Small intestine (tissue), 7 donors: ENCODE results near the gene HOXC5. TPM values are rescaled to one million over a fixed set of nuclear protein-coding genes. Genes with fewer than 3 reads are reported as not detected.

Experiments used
- DNase-seq, 2 donors: peaks; one replicate each; pipeline versions ENCODE4 v3.0.0 to v3.0.0-alpha.2; 2013
- FAIRE-seq: peaks from 2 replicates; lab custom pipeline; 2012; peaks lifted over from hg19 to GRCh38; lab: Jason Lieb, UNC
- H3K27ac ChIP-seq, 3 donors: one replicate each; pipeline ENCODE4 v1.5.1; 2013; ENCODE audit warnings: low read length in 2 of 3, mild to moderate bottlenecking in 2 of 3, control low read depth in 1 of 3, inconsistent platforms in 1 of 3, low read depth in 1 of 3, moderate library complexity in 1 of 3
- H3K27me3 ChIP-seq, 3 donors: one replicate each; pipeline ENCODE4 v1.6.1; 2013; ENCODE audit warnings: low read length in 3 of 3, inconsistent platforms in 1 of 3; ENCODE audit not compliant: control insufficient read depth in 3 of 3, insufficient read depth in 3 of 3
- H3K36me3 ChIP-seq, 3 donors: one replicate each; pipeline ENCODE4 v1.6.1; 2013; ENCODE audit warnings: low read length in 3 of 3, inconsistent platforms in 1 of 3, low read depth in 1 of 3, mild to moderate bottlenecking in 1 of 3, moderate library complexity in 1 of 3; ENCODE audit not compliant: control insufficient read depth in 3 of 3, insufficient read depth in 2 of 3
- H3K4me1 ChIP-seq, 3 donors: one replicate each; pipeline ENCODE4 v1.6.1; 2013; ENCODE audit warnings: low read length in 2 of 3, inconsistent platforms in 1 of 3, low read depth in 1 of 3, mild to moderate bottlenecking in 1 of 3, moderate library complexity in 1 of 3; ENCODE audit not compliant: control insufficient read depth in 3 of 3, insufficient read depth in 2 of 3
- H3K4me3 ChIP-seq, 3 donors: one replicate each; pipeline ENCODE4 v1.5.1; 2013; ENCODE audit warnings: low read length in 3 of 3, control low read depth in 1 of 3, inconsistent platforms in 1 of 3, low read depth in 1 of 3, mild to moderate bottlenecking in 1 of 3, moderate library complexity in 1 of 3
- H3K9me3 ChIP-seq, 2 donors: one replicate each; pipeline ENCODE4 v1.6.1; 2013; ENCODE audit warnings: low read depth in 1 of 2, low read length in 1 of 2; ENCODE audit not compliant: control insufficient read depth in 2 of 2, insufficient read depth in 1 of 2
- WGBS, 3 donors: extraction: QIAGEN DNeasy Blood & Tissue Kit; methylation state at CpG; one replicate each; pipeline ENCODE4 v1.1.7; 2013; 5-methylcytosine and 5-hydroxymethylcytosine counted together
- polyA plus RNA-seq, 4 donors: library from polyadenylated mRNA; stranded (reverse) in 3 of 4; unstranded in 1 of 4; fragments of 200-250 nt in 3 of 4; fragments of 120-200 nt in 1 of 4; gene quantifications; one replicate each; pipeline versions ENCODE4 v1.2.1 to v1.2.3, GENCODE V29; 2013
- donor health status: healthy with polysubstance abuse.
- donor health status: control.
- donor health status: control.
- donor health status: Bipolar disorder and iron deficiency.
- donor health status: healthy.

The HOXC5 gene
- polyA plus RNA-seq, 4 donors: 0.63 to 0.65 TPM; not detected in 2

DNA sequence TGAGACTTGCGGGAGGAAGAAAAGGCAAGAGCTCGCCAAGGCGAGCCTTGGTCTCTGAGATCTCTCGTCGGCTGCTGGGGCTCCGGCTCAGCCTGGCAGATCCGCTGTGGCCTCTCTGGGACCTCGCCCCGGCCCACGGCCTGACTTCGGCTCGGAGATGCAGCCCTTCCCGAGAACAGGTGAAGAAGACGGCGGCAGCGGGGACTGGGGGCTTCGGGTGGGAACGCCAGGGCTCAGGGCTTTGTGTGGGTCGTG, 38.9 kb upstream of the HOXC5 start:
- no peaks in the 10 kb centered on the region for H3K36me3 ChIP-seq
- FAIRE-seq (no peak), DNase-seq (peak in 1 of 2 donors; percentile 37)
- no peak overlapping the region for H3K27ac ChIP-seq
- H3K4me1 ChIP-seq: peaks cover 4 to 29% (median 4%) of the 10 kb centered on the region in 3 donors
- 3 to 7% (median 3%) methylated on average over 19 of the region's 19 CpGs for WGBS, 3 donors
- peaks cover 0 to 3% of the 10 kb centered on the region in 2 donors for H3K9me3 ChIP-seq
- no peak overlapping the region for H3K4me3 ChIP-seq
- H3K27me3 ChIP-seq: peaks cover 7 to 100% (median 75%) of the 10 kb centered on the region in 3 donors

GRCh38 chr12:53994264-53995001, 38.4 kb upstream of the HOXC5 start:
- H3K4me1 ChIP-seq: peaks cover 4 to 25% (median 4%) of the 10 kb centered on the region in 3 donors
- FAIRE-seq: no peak
- peak; percentile 37 to 58 for DNase-seq
- peaks cover 7 to 100% (median 75%) of the 10 kb centered on the region in 3 donors for H3K27me3 ChIP-seq
- peaks cover 0 to 3% of the 10 kb centered on the region in 2 donors for H3K9me3 ChIP-seq
- H3K27ac ChIP-seq: no peak overlapping the region
- 3 to 5% (median 3%) methylated on average over 52 to 60 of the region's 60 CpGs for WGBS, 3 donors
- H3K4me3 ChIP-seq: no peak overlapping the region
- H3K36me3 ChIP-seq: no peaks in the 10 kb centered on the region

DNA sequence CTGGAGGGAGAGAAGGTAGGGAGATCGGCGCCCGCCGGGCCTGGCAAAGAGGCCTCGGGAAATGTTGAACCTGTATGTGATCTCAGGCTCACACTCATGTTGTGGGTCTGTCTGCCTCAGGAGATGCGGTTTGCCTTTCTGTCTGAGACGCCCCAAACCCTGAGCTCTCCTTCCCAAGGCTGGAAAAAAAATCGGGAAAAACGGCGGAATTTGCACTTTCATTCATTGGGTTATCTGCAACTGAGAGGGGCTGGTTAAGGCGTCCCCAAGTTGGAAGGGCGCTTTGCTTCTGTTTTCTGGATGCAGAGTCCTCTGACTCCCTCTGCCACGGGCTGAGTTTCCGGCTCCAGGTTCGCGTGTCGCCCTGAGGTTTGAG, 37.9 kb upstream of the HOXC5 start:
- Histone ChIP-seq H3K36me3 (no peaks in the 10 kb centered on the region), H3K4me1 (peaks cover 4 to 28% (median 4%) of the 10 kb centered on the region in 3 donors), H3K27me3 (peaks cover 7 to 100% (median 76%) of the 10 kb centered on the region in 3 donors), H3K9me3 (peaks cover 0 to 3% of the 10 kb centered on the region in 2 donors), H3K27ac (no peak overlapping the region), H3K4me3 (peak overlapping the region in 1 of 3 donors; percentile 64)
- FAIRE-seq (no peak), DNase-seq (no peak)
- WGBS, 3 donors: 4 to 8% (median 4%) methylated on average over 17 of the region's 17 CpGs

GRCh38 chr12:53995378-53996239, 37.2 kb upstream of the HOXC5 start:
- H3K27ac ChIP-seq: no peak overlapping the region

DNA sequence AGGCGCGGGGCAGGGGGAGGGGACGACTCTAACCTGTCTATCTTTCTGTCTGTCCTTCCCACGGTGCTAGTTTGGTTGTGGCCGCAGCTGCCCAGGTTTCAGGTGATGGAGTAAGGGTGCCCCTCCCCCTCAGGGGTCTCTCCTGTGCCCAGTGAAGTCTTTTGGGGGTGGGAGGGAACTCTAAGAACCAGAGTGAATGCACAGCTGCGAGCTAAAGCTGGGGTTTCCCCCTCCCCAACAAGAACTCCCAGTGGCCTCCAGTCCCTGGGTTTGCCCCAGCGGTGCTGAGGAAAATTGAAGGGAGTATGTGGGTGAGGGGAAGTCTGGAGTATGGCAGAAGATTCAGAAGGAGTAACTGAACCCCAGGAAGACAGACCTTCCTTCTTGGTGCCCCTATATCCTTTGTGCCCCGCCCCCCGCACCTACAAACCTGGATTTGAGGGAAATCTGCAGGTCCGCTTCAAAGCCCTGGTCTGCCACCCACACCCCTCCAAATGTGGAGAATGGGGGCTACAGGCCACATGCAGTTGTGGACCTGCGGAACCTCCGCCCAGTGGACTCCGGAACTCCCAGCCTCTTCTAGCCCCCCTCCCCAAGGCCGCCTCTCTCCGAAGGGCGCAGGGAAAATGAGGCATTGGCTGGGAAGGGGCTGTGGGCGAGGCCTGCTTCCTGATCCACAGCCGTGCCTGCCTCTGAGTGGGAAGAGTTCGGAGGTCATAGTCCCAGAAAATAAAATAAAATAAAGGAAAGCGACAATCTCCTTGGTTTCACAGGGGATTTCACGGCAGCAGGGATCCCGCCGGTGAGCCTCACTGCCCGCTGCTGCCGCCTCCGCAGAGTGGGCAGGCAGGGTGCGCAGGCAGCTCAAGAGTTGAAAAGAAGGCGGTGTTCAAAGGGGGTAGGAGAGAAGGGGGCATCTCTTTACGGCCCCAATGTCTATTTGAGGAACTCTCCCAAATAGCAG, 36.3 kb upstream of the HOXC5 start:
- Histone ChIP-seq H3K27ac (no peak overlapping the region), H3K4me3 (peak overlapping the region in 2 of 3 donors; percentile 17 to 64), H3K27me3 (peaks cover 7 to 100% (median 78%) of the 10 kb centered on the region in 3 donors), H3K9me3 (peaks cover 0 to 3% of the 10 kb centered on the region in 2 donors), H3K36me3 (no peaks in the 10 kb centered on the region), H3K4me1 (peaks cover 4 to 31% (median 4%) of the 10 kb centered on the region in 3 donors)
- 33 to 37% (median 34%) methylated on average over 28 to 29 of the region's 29 CpGs for WGBS, 3 donors
- FAIRE-seq (no peak), DNase-seq (no peak)

More at GRCh38 chr12:53995378-53996239, 37.2 kb upstream of the HOXC5 start:
- peak overlapping the region in 2 of 3 donors; percentile 17 to 64 for H3K4me3 ChIP-seq
- H3K27me3 ChIP-seq: peaks cover 7 to 100% (median 79%) of the 10 kb centered on the region in 3 donors
- DNase-seq: peak; percentile 62 to 81
- no peak for FAIRE-seq
- peaks cover 0 to 3% of the 10 kb centered on the region in 2 donors for H3K9me3 ChIP-seq
- peaks cover 4 to 31% (median 4%) of the 10 kb centered on the region in 3 donors for H3K4me1 ChIP-seq
- H3K36me3 ChIP-seq: no peaks in the 10 kb centered on the region
- 1 to 4% (median 2%) methylated on average over 48 of the region's 48 CpGs for WGBS, 3 donors

DNA sequence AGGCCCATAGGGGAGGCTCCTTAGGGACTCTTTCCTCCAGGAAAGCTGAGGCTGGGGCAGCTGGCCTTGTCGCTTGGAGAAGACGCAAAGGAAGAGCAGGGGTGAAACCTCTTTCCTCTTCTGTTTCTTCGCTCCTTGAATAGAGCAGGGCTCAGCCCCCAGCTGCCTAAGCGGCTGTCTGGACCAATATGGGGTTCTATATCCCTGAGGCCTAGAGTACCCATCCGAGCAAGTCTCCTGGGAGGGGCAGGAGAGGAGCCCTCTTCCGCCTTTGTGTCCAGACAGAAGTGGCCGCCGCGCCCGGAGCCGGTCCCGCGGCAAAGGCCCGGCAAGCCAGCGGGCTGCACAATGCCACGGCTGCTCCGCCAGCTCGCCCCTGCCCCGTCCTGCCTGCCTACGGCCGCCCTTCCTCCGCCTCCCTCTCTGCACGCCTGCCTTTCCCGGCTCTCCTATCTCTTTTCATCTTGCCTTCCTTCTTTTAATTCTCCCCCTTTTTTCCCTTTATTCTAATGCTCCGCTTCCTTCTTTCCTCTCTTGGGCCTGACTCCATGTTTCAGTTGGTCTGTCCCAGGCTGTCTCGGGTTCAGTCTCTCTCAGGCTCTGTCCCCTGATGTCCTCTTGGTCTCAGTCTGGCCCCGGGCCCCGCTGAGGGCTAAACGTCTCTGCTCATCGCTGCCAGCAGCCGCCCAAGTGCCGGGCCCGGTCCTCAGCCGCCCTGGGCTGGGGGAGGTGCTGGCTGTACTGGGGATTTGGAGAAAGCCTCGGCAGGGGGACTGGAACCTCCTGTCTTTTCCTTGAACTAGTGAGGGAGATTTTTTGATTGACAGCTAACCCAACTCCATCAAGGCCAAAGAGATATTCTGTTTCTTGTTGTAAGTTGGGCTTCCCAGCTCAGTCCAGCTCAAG, 35.4 kb upstream of the HOXC5 start:
- DNase-seq: no peak
- peaks cover 4 to 31% (median 4%) of the 10 kb centered on the region in 3 donors for H3K4me1 ChIP-seq
- no peak overlapping the region for H3K27ac ChIP-seq
- FAIRE-seq: no peak
- WGBS, 3 donors: 6 to 12% (median 8%) methylated on average over 32 to 35 of the region's 35 CpGs
- peaks cover 0 to 3% of the 10 kb centered on the region in 2 donors for H3K9me3 ChIP-seq
- H3K4me3 ChIP-seq: no peak overlapping the region
- H3K36me3 ChIP-seq: no peaks in the 10 kb centered on the region
- H3K27me3 ChIP-seq: peaks cover under 1 to 100% (median 77%) of the 10 kb centered on the region in 3 donors

DNA sequence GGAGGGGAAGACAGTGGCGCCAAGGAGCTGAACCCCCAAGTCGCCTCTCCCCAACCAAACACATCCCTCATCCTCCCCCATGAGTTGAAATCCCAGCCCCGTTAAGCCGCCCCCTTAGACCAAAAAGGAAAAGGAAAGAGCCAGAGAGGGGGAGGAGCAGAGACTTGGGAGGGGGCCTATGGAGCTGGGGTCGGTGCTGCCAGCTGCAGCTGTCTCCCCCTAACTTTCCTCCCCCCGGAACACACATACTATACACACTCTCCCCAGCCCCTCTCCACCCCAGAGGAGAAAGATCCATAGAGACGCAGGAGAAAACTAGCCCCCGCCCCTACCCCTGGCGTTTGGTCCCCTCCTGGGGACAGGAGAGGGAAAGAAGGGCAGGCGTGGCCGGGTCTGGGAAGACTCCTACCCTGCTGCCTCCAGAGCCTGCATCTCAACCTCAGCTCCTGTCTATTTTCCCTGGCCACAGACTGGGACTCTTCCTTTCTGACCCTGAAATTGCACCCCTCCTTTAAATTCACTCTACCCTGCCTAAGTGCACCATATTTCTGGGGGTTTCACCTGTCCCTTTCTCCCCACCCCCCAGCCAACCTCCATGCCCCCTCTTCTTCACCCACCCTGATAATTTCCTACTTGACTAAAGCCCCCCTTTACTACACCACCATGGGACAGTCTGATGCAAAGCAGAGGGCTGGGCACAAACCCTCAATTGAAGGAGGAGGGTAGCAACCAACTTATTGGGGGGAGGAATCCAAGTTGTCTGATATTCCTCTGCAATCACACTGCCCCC, 34.5 kb upstream of the HOXC5 start:
- Histone ChIP-seq H3K4me1 (peaks cover 4 to 31% (median 4%) of the 10 kb centered on the region in 3 donors), H3K27me3 (peaks cover 0 to 100% (median 79%) of the 10 kb centered on the region in 3 donors), H3K9me3 (peaks cover 0 to 3% of the 10 kb centered on the region in 2 donors), H3K36me3 (no peaks in the 10 kb centered on the region), H3K4me3 (no peak overlapping the region), H3K27ac (no peak overlapping the region)
- WGBS, 3 donors: 8 to 19% (median 10%) methylated on average over 11 of the region's 11 CpGs
- no peak for FAIRE-seq
- no peak for DNase-seq
